HG02973 (cell line): ENCODE measurements around the gene NRSN2.
"Not testable (repeated sequence)": the region's sequence is repeated elsewhere in the genome, so short reads cannot be mapped to it uniquely, and the experiment has no call there.

ENCODE experiments used
- ATAC-seq: cut with Tn5 transposase; IDR thresholded peaks from one replicate; pipeline ENCODE4 v1.9.1; 2021; ENCODE audit warnings: moderate library complexity; ENCODE audit not compliant: unreplicated experiment

NRSN2 gene

DNA sequence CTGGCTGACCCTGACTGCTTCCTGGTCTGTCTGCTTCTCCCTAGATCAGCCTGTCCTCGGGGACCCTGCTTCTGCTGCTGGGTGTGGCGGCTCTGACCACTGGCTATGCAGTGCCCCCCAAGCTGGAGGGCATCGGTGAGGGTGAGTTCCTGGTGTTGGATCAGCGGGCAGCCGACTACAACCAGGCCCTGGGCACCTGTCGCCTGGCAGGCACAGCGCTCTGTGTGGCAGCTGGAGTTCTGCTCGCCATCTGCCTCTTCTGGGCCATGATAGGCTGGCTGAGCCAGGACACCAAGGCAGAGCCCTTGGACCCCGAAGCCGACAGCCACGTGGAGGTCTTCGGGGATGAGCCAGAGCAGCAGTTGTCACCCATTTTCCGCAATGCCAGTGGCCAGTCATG is 6.3 kb downstream of the NRSN2 start:
- ATAC-seq = no peak

DNA sequence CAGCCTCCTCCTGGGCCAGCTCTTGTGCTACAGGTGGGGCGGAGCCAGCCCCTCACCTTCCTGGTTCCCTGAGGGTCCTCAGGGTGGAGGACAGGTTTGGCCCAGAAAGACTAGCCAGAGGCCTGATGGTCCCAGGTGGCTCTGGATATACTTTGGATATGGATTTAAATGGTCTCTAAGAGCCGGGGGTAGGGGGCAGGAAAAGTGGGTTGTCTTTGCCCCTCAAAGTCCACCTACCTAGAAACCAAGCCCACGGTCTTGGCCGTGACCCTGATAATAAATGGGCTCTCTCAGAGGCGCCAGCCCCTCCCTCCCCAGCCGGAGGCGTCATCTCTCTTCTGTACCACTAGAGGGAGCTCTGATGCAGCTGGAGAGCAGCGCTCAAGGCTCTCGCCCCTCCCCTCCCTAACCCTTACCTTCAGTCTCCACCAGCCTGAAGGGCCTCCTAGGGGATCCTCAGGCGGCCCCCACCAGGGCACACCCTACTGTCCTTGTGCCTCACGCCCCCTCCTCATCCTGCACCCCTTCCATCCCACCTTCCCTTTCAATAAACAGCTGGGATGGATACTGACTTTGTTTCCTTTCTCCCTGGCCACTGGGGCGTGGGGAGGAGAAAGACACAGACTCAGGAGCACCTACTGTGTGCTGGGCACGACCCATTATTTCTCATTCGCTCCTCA is 7.5 kb downstream of the NRSN2 start:
- peak; percentile 77 for ATAC-seq

DNA sequence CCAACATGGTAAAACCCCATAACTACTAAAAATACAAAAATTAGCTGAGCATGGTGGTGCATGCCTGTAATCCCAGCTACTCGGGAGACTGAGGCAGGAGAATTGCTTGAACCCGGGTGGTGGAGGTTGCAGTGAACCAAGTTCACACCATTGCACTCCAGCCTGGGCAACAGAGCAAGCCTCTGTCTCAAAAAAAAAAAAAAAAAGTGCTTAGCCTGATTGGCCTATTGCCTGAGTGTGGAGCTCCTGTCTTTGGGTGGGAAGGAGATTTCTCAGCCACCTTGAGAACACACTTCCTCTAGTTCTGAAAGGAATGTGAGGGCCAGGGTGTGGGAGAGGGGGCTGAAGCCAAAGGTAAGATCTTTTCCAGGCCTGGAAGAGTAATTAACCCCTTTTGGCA is 9.2 kb downstream of the NRSN2 start:
- not testable (repeated sequence) for ATAC-seq

DNA sequence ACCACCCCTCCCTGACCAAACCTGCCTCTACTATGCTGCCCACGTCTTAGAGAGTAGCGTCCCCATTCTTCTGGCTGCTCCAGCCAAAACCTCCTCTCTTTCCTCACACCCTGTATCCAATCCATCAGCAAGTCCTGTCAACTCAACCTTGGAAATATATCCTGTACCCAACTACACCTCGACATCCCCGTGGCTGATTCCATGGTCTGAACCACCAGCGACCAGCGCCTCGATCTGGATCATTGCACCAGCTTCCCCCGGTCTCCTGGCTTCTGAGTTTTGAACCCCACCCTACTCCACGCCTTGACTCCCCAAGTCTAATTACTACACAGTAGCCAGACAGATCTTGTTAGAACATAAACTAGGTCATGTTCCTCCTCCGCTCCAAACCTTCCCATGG is 9.8 kb downstream of the NRSN2 start:
- no peak for ATAC-seq

DNA sequence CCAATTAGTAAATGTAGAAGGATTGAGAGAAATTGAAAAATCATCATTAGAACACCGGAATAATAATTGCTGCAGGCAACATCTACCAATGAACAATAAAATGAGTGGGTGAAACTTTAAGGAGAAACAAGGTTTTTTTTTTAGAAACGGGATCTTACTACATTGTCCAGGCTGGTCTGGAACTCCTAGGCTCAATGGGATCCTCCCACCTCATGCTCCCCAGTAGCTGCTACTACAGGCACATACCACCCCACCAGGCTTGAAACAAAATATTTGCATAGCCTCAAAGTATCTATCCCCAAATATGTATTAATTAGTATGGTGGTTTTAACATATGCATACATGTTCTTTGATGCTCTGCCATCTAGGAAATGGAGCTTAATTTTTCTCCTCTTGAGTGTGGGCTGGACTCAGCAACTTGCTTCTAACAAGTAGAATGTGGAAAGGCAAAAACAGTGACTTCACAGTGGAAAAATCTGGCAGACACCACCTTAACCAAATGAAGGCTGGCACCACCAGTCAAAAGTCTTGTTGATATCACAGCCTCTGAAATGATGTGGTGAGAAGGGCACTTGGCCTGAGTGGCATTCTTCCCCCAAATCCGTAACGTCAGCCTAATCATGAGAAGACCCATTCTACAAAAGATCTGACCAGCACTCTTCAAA is 12.1 kb downstream of the NRSN2 start:
- ATAC-seq = no peak

DNA sequence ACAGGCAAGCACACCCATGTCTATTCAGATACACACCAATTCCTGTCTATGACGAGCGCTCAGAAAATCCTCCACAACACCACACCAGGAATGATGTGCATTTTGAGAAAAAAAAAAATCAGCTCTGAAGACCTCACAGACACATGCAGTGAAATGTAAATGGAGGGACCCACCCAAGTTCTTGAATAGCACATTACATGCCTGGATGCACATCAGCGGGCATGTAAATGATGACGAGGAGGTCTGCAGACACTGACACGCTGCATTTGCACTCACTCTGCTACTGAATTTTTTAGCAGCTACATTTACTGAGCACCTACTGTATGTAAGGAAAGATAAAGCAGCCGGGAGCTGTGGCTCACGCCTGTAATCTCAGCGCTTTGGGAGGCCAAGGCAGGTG is 14.7 kb downstream of the NRSN2 start:
- ATAC-seq = no peak

DNA sequence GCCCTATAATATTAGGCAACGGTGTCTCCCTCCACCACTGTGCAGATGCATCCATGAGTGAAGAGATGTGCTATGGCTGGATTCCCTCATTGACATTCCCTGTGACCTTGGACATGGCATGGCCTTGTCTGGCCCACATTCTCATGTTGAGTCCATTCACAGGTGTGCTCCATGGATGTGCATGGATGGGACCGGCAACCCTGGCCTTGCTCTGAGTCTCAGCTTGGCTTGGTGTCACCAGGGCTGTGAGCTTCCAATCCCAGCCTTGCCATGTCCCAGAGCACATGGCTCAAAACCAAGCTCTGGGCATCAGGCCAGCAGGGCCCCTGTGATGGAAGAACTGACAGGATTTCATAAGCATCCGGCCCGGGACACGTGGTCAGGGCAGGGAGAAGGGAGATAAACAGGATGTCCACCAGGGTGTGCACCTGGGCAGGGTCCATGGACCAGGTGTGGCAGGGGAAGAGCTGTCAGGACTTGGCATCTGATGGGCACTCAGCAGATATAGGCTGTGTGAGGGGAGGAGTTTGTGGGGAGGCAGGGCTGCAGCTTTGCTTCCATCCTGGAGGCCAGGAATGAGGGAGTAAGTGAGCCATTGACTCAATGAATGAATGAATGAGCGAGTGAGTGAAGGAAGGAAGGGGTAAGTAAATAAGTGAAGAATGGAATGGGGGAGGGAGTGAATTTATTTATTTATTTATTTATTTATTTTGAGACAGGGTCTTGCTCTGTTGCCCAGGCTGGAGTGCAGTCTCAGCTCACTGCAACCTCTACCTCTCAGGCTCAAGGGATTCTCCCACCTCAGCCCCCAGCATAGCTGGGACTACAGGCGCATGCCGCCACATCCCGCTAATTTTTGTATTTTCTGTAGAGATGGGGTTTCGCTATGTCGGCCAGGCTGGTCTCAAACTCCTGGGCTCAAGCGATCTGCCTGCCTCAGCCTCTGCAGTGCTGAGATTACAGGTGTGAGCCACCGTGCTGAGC is 15.7 kb downstream of the NRSN2 start:
- ATAC-seq = no peak

DNA sequence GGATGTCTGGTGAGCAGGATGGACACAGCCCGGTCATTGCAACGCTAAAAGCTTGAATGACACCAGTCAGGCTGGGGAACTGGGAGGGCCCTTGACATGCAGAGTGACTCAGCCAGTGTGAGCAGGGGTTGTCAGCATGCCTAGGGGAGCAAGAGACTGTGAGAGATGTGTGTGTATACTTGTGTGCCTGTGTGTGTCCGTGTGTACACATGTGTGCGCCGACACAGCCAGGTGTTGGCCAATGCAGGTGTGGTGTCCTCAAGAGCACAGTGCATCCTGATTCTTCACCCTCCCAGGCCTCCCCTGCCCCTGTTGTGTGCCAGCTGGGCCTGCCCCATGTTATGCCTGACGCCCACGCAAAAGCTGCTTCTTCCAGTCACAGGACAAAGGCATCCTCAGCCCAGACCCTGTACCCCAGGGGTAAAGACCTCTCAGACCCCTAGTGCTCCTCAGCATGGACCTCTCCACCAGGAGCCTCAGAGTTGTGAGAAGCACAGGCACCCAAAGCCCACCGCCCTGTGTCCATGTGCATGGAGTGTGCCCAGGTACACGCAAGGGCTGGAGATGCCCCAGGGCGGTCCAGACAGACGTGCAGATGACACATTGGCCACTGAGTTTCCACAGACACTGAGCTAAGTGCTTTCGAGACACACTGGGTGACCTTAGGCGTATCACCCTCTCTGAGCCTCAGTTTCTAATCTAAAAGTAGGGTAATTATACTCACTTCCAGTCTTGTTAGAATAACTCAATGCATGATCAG is 16.6 kb downstream of the NRSN2 start:
- no peak for ATAC-seq

DNA sequence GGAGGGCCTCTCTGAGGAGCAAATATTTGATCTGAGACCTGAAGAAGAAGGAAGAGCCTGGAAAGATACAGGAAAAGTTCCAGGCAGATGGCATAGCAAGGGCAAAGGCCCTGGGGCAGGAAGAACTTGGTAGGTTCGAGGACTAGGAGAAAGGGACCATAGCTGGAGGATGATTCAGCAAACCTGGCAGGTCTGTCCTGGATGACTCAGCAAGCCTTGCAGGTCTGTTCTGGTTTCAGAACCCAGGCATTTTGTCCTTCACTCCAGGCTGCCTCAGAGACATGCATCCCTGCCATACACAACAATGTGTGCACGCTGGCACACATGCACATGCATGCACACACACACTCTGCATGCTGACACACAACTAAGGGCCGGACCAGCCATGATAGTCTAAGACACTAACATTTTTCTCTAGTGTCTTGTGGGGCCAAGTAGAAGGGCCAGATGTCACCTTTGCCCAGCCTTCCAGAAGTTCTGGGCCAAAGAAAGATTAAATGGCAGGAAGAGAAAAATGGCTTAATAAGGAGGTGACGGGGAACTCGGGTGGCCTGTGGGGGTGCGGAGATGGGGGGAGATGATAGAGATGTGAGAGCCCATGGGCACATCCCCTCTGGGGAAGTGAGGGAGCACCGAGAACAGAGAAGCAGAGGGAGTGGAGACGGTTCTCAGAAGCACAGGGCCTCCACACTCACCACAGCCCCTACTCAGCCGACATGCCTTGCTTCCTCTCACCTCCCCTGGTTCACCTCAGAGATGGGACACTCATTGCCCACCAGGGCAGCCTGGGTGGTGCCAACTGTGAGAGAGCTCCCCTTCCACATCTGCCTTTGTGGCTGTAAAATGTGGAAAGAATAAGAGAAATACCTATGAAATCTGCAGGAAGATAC is 18.2 kb downstream of the NRSN2 start:
- no peak for ATAC-seq

DNA sequence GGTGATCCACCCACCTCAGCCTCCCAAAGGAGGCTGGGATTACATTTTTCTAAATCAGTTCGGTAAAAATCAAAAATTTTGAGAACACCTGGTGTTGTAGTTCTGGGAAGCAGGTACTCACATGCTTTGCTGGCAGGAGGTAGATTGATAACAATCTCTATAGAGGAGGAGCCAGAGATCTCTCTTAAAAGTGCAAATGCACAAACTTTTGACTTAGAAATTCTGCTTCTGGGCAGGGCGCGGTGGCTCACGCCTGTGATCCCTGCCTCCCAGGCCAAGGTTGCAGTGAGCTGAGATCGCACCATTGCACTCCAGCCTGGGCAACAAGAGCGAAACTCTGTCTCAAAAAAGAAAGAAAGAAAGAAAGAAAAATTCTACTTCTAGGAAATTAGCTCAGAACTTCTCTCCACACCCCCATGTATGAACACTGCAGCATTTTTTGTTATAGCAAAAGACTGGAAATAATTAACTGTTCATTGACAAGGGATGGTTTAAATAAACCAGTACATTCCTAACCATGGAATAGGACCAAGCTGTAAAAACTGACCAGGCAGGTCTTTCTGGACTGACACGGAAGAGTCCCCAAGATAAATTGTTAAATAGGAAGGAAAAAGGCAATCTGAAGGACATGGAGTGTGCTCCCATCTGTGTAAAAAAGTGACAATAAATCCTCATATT is 19.3 kb downstream of the NRSN2 start:
- no peak for ATAC-seq

DNA sequence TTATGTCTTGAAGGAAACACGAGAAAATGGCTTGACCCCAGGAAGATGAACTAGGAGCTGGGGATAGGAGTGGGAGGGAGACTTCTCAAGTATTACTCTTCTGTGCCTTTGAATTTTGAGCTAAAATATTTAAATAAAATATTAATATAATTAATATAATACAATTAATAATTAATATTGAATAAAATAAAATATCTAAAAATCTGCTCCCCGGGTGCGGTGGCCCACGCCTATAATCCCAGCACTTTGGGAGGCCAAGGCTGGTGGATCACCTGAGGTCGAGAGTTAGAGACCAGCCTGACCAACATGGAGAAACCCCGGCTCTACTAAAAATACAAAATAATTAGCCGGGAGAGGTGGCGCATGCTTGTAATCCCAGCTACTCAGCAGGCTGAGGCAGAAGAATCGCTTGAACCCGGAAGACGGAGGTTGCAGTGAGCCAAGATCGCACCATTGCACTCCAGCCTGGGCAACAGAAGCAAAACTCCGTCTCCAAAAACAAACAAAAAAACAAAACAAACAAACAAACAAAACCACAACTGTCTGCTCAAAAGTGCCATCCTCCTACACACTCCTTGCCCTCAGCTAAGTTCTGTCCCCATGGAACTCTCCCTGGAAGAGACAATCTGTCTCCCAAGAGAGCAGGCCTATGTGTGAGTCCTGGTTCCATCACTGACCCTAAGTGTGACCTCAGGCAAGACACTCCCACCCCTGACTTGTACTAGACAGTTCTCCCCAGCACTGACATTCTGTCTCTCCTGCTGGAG is 20.0 kb downstream of the NRSN2 start:
- no peak for ATAC-seq

DNA sequence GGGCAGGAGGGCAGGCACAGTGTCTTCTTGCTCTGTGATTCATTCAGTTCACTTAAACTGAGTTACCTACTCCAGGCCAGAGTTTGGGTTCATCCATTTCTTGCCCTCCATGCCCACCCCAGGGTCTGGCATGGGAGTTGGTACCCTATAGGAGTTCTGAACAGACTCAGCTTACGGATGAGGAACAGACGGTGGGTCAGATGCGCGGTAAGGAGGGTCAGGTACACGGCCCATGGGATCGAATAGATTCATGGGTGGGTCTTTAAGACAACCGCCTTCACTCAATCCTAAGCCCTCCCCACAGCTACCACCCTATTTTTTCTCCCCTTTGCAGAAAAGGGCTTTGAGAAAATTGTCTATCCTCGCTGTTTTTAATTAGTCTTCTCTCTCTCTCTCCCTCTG is 20.6 kb downstream of the NRSN2 start:
- no peak for ATAC-seq

DNA sequence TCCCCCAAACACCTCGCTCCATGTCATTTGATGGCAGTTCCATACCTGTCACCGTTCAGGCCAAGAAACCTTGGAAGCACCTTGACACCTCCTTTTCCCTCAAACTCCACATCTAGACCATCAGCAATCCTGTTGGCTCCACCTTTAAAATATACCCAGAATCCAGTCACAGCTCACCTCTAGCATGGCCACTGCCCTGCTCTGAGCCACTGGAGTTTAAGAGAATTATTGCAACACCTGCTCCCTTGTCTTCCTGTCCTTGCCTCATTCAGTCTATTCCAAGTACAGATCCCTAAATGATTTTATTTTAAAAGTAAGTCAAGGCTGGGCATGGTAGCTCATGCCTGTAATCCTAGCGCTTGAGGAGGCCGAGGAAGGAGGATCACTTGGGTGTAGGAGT is 22.0 kb downstream of the NRSN2 start:
- ATAC-seq = no peak

DNA sequence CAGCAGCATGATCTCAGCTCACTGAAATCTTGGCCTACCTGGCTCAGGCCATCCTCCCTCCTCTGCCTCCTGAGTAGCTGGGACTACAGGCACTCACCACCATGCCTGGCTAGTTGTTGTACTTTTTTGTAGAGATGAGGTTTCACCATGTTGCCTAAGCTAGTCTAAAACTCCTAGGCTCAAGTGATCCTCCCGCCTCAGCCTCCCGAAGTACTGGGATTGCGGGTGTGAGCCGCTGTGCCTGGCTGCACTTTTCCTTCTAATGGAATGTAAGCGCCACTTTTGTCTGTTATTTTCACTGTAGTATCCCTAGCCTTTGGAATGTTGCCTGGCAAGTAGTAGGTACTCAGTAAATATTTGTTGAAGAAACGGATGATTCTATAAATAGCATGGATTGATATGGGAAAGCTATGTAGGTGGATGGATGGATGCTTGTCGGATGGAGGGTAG is 23.3 kb downstream of the NRSN2 start:
- no peak for ATAC-seq

DNA sequence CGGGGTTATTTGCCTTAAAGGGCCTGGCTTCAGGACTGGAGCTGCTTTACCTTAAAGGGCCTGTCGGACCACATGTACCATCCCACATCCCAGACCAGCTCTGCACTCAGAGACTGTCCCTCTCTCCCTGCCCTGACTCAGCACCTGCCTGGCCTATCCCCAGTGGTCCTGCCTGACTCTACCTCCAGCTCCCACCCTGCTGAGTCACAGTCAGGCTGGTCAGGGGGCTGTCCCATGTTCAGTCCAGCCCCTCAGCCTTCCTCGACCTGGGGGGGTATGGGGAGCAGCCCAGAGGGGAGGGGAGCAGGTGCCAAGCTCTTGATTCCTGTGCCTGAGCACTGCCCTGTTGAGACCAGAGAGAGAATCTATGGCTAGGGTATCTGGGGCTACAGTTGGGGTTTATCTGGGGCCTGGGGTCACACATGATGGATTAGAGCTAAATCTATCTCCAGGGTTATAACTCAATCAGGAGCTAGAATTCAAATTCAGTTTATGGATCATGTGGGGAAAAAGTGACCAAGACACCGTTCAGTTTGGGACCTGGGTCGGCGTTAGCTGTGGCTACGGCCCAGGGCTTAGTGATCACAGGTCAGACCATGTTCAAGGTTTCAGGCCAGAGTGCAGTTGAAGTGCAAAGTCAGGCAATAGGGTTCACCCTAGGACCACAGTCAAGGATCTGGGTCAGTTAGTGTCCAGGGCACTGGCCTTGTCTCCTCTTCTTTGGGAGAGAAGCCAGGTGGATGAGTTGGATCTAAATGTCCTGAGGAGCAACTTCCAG is 24.3 kb downstream of the NRSN2 start:
- ATAC-seq = no peak

DNA sequence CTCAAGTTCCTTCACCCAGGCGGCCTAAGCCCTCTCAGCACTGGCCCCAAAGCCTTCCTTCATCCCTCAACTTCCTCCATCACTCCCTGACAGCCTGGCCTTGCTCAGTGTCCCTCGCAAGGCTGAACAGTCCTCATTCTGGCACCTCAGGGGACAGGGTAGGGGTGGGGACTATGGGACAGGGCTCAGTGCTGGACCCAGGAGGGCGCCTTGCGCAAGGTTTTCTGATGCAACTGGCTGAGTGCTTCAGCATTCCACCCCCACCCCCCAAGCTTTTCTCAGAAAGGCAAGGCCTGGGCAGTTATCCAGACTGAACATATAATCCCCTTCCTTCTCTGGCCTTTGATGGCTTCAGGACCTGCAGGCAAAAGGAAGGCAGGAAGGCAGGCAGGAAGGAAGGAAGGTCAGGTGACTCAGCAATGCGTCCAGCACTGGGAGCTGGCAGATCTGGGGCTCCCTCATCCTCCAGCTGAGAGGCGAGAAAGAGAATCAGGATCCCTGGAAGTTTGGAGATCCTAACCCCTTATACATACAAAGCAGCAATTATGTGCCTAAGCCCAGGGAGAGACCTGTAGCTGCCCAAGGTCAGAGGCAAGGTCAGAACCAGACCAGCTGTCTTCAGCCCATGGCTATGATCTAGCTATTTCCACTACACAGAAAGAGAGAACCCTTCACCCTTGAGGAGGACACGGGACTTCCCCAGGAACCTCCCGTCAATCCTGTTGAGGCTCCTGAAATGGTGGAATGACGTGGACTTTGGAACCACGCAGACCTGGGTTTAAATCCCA is 25.0 kb downstream of the NRSN2 start:
- no peak for ATAC-seq

DNA sequence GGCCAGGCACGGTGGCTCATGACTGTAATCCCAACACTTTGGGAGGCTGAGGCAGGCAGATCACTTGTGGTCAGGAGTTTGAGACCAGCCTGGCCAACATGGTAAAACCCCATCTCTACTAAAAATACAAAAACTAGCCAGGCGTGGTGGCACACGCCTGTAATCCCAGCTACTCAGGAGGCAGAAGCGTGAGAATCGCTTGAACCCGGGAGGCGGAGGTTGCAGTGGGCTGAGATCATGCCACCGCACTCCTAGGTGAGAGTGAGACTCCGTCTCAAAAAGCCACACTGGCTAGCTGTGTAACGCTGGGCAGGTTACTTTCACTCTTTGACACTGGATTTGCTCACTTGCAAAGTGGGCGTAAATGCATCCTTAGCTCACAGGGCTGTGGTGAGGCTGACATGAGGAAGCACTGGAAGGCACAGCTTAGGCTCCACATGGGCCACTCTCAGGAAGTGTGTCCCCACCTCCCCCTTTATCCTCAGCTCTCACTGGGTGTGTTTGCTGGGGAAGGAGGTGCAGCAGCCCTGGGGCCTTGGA is 25.7 kb downstream of the NRSN2 start:
- ATAC-seq = not testable (repeated sequence)
